ENCODE results near the gene TRABD2B. TPM values are rescaled to one million over a fixed set of nuclear protein-coding genes. Genes with fewer than 3 reads are reported as not detected.

The TRABD2B gene
- total RNA-seq (2022) (0.96 and 2.6 TPM in 2 replicates), Bru-seq, nascent RNA (percentile 46 among the genes with signal in this experiment), BruChase-seq, experiment 1, labeled RNA remaining after a 6-hour chase (percentile 34 among the genes with signal in this experiment), BruChase-seq, experiment 2, labeled RNA remaining after a 2-hour chase (percentile 45 among the genes with signal in this experiment)
- long read RNA-seq, full-length matches to known transcripts, result 1 of 2 reads
- long read RNA-seq, partial matches to known transcripts, result 0 of 2 reads
- long read RNA-seq, other reads (novel, unspliced or antisense), result 1 of 2 reads

- BruUV-seq (replicated peaks), result no TSS peak
- Mint-ChIP-seq H3K9me3 (ENCODE audit: unreplicated experiment) (no peaks in the 10 kb centered on the region), H3K4me1 (ENCODE audit: insufficient read depth, unreplicated experiment) (peaks cover 33% of the 10 kb centered on the region), H3K27me3 (ENCODE audit: insufficient read depth, unreplicated experiment) (no peaks in the 10 kb centered on the region), H3K36me3 (ENCODE audit: insufficient read depth, unreplicated experiment) (peaks cover 17% of the 10 kb centered on the region), H3K4me3 (ENCODE audit: unreplicated experiment) (peak within 1 kb of the TSS; percentile 78), H3K27ac (ENCODE audit: low read depth, unreplicated experiment) (peak within 1 kb of the TSS; percentile 76)
- intact Hi-C loops (cut with micrococcal nuclease), result loop anchor here (1.0 to 10.0 kb wide), 5 partner anchors 64 to 259 kb away; no protein-coding TSS in a partner anchor
- CTCF ChIA-PET, result interaction anchor here (0.6 to 6.5 kb wide), 34 partner anchors 8 to 428 kb away, joined by 3 to 141 read pairs (median 5); no protein-coding TSS in a partner anchor
- DNase-seq (ENCODE audit: unreplicated experiment), result peak; percentile 74
- peak; percentile 85 for TF ChIP-seq CTCF (IDR thresholded peaks at IDR 0.05; ENCODE audit: unreplicated experiment)
- POLR2A ChIA-PET, result interaction anchor here (0.5 to 2.8 kb wide), 10 partner anchors 10 to 259 kb away, joined by 3 to 11 read pairs (median 3); no protein-coding TSS in a partner anchor
These were observed at the start of gene TRABD2B for GRCh38 chr1:47997289-47998200. Gene TRABD2B (minus strand): TSS chr1:47997385.

- TF ChIP-seq CTCF (IDR thresholded peaks at IDR 0.05; ENCODE audit: unreplicated experiment), result no peak
- ChIA-PET POLR2A (interaction anchor here (0.6 to 1.1 kb wide), 3 partner anchors 11 to 1249 kb away, joined by 3 read pairs; no protein-coding TSS in a partner anchor), CTCF (interaction anchor here (0.6 to 1.8 kb wide), 5 partner anchors 11 to 1517 kb away, joined by 3 to 8 read pairs (median 4); no protein-coding TSS in a partner anchor)
- no peak overlapping the region for H3K27ac Mint-ChIP-seq (ENCODE audit: low read depth, unreplicated experiment)
- BruUV-seq (replicated peaks), result no TSS peak
- H3K9me3 Mint-ChIP-seq (ENCODE audit: unreplicated experiment), result no peaks in the 10 kb centered on the region
- no peak overlapping the region for H3K4me3 Mint-ChIP-seq (ENCODE audit: unreplicated experiment)
- H3K36me3 Mint-ChIP-seq (ENCODE audit: insufficient read depth, unreplicated experiment), result no peaks in the 10 kb centered on the region
- intact Hi-C loops (cut with micrococcal nuclease), result no loop called here
- no peaks in the 10 kb centered on the region for H3K27me3 Mint-ChIP-seq (ENCODE audit: insufficient read depth, unreplicated experiment)
- peaks cover 25% of the 10 kb centered on the region for H3K4me1 Mint-ChIP-seq (ENCODE audit: insufficient read depth, unreplicated experiment)
- DNase-seq (ENCODE audit: unreplicated experiment), result no peak
These were observed 47.1 kb upstream of the TRABD2B start for GRCh38 chr1:48044311-48044710.

- no peaks in the 10 kb centered on the region for H3K9me3 Mint-ChIP-seq (ENCODE audit: unreplicated experiment)
- no peak for TF ChIP-seq CTCF (IDR thresholded peaks at IDR 0.05; ENCODE audit: unreplicated experiment)
- no peak for DNase-seq (ENCODE audit: unreplicated experiment)
- CTCF ChIA-PET, result interaction anchor here (0.6 to 1.8 kb wide), 8 partner anchors 8 to 306 kb away, joined by 3 to 8 read pairs (median 4); no protein-coding TSS in a partner anchor
- no peak overlapping the region for H3K27ac Mint-ChIP-seq (ENCODE audit: low read depth, unreplicated experiment)
- BruUV-seq (replicated peaks), result no TSS peak
- intact Hi-C loops (cut with micrococcal nuclease), result no loop called here
- no peaks in the 10 kb centered on the region for H3K27me3 Mint-ChIP-seq (ENCODE audit: insufficient read depth, unreplicated experiment)
- no peak overlapping the region for H3K4me3 Mint-ChIP-seq (ENCODE audit: unreplicated experiment)
- POLR2A ChIA-PET, result interaction anchor here (0.9 kb wide), 1 partner anchor 25 kb away, joined by 3 read pairs; no protein-coding TSS in a partner anchor
- no peaks in the 10 kb centered on the region for H3K36me3 Mint-ChIP-seq (ENCODE audit: insufficient read depth, unreplicated experiment)
- H3K4me1 Mint-ChIP-seq (ENCODE audit: insufficient read depth, unreplicated experiment), result peaks cover 29% of the 10 kb centered on the region
These were observed 46.4 kb upstream of the TRABD2B start for GRCh38 chr1:48043622-48044021.

GRCh38 chr1:48040154-48040553, 43.0 kb upstream of the TRABD2B start:
- Mint-ChIP-seq H3K27me3 (ENCODE audit: insufficient read depth, unreplicated experiment) (no peaks in the 10 kb centered on the region), H3K4me1 (ENCODE audit: insufficient read depth, unreplicated experiment) (peaks cover 10% of the 10 kb centered on the region), H3K9me3 (ENCODE audit: unreplicated experiment) (no peaks in the 10 kb centered on the region), H3K36me3 (ENCODE audit: insufficient read depth, unreplicated experiment) (no peaks in the 10 kb centered on the region), H3K27ac (ENCODE audit: low read depth, unreplicated experiment) (no peak overlapping the region), H3K4me3 (ENCODE audit: unreplicated experiment) (no peak overlapping the region)
- ChIA-PET CTCF (interaction anchor here (0.5 to 3.0 kb wide), 4 partner anchors 20 to 302 kb away, joined by 4 to 17 read pairs (median 6); no protein-coding TSS in a partner anchor), POLR2A (no interaction called here)
- DNase-seq (ENCODE audit: unreplicated experiment), result no peak
- no TSS peak for BruUV-seq (replicated peaks)
- intact Hi-C loops (cut with micrococcal nuclease), result no loop called here
- no peak for TF ChIP-seq CTCF (IDR thresholded peaks at IDR 0.05; ENCODE audit: unreplicated experiment)
